Measurements from ENCODE around the gene ACACA.
A peak's percentile ranks its signal among the peaks of the same experiment; 100 is the strongest.
"Not testable (repeated sequence)": the region's sequence is repeated elsewhere in the genome, so short reads cannot be mapped to it uniquely, and the experiment has no call there.

Gene ACACA

GRCh38 chr17:37406635-37407461, at the start of gene ACACA, which contains the start of gene TADA2A:
Gene ACACA, minus strand, starts transcription at chr17:37406836. Its CDS starts 537 bp downstream, at chr17:37406299.
Gene TADA2A, plus strand, starts transcription at chr17:37406886. Its CDS starts 4,480 bp downstream, at chr17:37411366.
- DNase-seq = peak; percentile 86
- ATAC-seq = peak; percentile 98

- DNase-seq (no peak), ATAC-seq (no peak)
Observed at GRCh38 chr17:37450112-37450511, 43.5 kb upstream of the ACACA start.

- ATAC-seq (no peak), DNase-seq (no peak)
Observed at GRCh38 chr17:37447641-37448040, 41.0 kb upstream of the ACACA start.

- no peak for DNase-seq
- no peak for ATAC-seq
Observed at GRCh38 chr17:37446027-37446426, 39.4 kb upstream of the ACACA start.

- not testable (repeated sequence) for ATAC-seq, DNase-seq
Observed at GRCh38 chr17:37441369-37442014, 34.9 kb upstream of the ACACA start.

GRCh38 chr17:37440424-37440823, 33.8 kb upstream of the ACACA start:
- DNase-seq (no peak), ATAC-seq (no peak)

- DNase-seq = no peak
- no peak for ATAC-seq
Observed at GRCh38 chr17:37438141-37438540, 31.5 kb upstream of the ACACA start.

- DNase-seq (no peak), ATAC-seq (no peak)
Observed at GRCh38 chr17:37432671-37433070, 26.0 kb upstream of the ACACA start.

GRCh38 chr17:37430051-37430627, 23.5 kb upstream of the ACACA start:
- no peak for DNase-seq
- ATAC-seq = peak; percentile 89

GRCh38 chr17:37429453-37429852, 22.8 kb upstream of the ACACA start:
- DNase-seq (no peak), ATAC-seq (no peak)

GRCh38 chr17:37429039-37429438, 22.4 kb upstream of the ACACA start:
- no peak for DNase-seq
- no peak for ATAC-seq

GRCh38 chr17:37425268-37425667, 18.6 kb upstream of the ACACA start:
- no peak for DNase-seq
- ATAC-seq = no peak

- DNase-seq (no peak), ATAC-seq (no peak)
Observed at GRCh38 chr17:37422971-37423625, 16.5 kb upstream of the ACACA start.

GRCh38 chr17:37417852-37418251, 11.2 kb upstream of the ACACA start:
- no peak for ATAC-seq
- no peak for DNase-seq

GRCh38 chr17:37413875-37414519, 7.4 kb upstream of the ACACA start:
- ATAC-seq = no peak

GRCh38 chr17:37410357-37410756, 3.7 kb upstream of the ACACA start:
- no peak for ATAC-seq
- DNase-seq = no peak

More at GRCh38 chr17:37413875-37414519, 7.4 kb upstream of the ACACA start:
- no peak for DNase-seq

- ATAC-seq, DNase-seq: not testable (repeated sequence)
Observed at GRCh38 chr17:37408145-37408479, 1.5 kb upstream of the ACACA start.

GRCh38 chr17:37405955-37406634, 541 bp downstream of the ACACA start:
- ATAC-seq (no peak), DNase-seq (no peak)

GRCh38 chr17:37405522-37405921, 1.1 kb downstream of the ACACA start:
- ATAC-seq, DNase-seq: not testable (repeated sequence)

GRCh38 chr17:37400505-37400904, 6.1 kb downstream of the ACACA start:
- ATAC-seq (no peak), DNase-seq (no peak)

GRCh38 chr17:37399265-37399803, 7.3 kb downstream of the ACACA start:
- ATAC-seq = no peak
- no peak for DNase-seq
